ENCODE measurements around the gene SDR42E1.
"Not testable (repeated sequence)": the region's sequence is repeated elsewhere in the genome, so short reads cannot be mapped to it uniquely, and the experiment has no call there.

The SDR42E1 gene

DNA sequence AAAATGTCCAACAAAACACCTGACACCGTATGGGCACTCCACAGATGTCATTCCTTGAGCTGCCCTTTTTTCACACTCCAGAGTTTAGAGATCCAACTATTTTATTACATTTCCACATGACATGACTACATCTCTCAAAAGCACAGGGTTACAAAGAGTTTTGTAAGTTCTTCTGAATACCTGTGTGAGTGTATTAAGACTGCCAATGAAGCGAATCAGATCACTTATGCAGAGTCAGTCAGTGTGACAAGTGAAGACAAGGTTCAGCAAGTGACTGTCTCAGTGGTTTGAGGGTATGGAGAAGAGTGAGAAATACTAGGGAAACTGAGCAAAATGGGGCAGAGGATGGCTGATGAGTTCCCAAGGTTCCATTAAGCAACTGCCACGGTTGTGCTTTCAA, 8.4 kb downstream of the SDR42E1 start:
- DNase-seq: no peak

DNA sequence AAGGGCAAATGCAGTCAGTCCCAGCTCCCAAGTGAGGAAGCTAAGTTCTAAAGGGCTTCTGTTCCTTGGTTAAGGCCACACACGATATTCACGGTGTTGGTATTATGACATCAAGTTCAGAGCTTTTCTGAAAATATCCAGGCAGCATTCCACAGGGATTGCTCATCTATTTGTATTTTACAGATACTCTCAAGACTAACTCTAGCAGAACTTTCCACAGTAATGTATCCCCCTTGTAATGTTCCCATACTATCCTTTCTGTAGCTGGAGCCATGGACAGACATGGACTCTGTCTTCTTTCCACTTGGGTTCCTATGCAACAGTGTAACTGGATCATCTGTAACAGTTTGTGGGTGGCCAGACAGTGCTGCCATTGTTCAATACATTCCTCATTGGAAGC, 13.5 kb downstream of the SDR42E1 start:
- DNase-seq: no peak

DNA sequence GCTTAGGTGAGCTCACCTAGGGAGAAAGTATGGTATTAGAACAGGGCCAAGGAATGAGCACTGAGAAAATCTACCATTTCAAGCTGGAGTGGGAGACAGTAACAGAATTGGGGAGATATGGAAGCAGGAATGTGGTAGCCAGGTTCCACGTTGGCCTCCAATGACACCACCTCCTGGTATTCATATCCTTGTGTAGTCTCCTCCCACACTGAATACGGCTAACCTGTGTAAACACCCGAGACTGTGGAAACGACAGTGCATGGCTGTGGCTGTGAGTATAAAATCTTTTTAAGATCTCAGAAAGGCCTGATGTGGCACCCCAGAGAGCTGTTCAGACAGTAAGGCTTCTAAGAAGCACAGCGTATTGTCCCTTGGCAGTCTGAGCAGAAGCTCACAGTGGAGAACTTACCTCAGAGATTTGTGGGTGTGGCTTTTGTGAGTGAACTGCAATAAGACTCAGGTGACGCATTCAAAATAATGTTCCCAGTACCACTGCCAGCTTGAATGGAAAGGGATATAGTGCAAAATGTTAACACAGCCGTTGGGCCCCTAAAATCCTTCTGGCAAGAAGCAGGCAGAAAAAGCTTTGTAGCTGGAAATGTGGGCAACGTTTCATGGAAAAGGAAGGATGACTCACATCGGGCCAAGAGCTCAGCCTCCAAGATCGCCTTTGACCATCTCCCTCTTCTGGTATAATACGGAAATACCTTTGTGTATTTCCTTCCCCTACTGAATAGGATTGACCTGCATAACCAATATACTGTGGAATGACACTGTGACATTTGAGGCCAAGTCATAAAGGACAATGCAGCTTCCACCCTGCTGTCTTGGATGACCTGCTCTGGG, 14.4 kb downstream of the SDR42E1 start:
- no peak for DNase-seq

DNA sequence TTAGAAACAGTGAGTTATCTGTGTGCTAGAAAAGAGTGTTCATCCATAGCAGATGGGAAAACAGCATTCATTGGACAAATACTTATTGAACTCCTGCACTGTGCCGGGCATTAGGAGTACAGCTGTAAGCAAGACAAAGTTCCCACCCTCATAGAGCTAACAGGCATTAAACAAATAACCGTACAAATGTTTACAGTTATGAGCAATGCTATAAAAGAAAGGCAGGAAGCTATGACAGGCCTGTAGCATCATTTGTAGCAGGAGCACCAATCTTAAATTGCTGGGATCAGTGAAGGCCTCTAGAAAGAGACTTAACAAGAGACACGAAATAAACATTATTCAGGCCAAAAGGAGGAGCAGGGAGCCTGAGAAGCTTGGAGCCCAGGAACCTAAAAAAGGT, 15.6 kb downstream of the SDR42E1 start:
- no peak for DNase-seq

DNA sequence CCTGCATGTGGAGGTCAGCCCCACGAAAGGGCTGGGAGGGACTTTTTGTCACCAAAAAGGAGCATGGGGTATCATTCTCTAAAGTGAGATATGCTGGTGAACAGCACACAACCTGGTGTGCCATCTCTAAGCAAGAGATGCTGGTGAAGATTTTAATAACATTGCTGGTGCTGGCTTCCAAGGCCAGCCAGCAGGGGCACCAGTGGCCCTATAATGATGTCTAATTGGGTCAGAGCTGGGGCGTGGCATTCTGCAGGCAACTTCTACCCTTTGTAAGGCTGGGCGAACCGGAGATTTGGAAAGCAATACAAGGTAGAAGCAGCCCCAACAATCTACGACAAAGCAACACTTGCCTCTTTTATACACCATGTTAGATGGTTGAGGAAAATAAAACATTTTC, 16.8 kb downstream of the SDR42E1 start:
- DNase-seq: no peak

DNA sequence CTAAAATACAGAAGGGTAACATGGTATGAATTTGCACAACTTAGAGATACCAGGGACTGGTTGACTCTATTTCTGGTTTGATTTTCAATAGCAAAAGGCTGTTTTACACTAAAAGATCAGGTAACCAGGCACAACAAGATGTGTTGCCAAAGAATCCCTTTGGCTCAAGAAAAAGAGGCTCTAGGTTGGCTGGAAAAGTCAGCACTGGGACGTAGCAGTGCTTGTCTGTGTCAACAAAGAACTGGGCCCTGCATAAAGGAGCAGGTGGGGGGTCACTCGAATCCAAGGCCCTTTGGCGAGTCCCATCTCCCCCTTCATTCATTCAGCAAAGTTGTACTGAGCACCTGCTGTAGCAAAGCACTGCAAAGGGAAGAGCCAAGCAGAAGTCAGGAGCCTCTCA, 18.4 kb downstream of the SDR42E1 start:
- DNase-seq: no peak

DNA sequence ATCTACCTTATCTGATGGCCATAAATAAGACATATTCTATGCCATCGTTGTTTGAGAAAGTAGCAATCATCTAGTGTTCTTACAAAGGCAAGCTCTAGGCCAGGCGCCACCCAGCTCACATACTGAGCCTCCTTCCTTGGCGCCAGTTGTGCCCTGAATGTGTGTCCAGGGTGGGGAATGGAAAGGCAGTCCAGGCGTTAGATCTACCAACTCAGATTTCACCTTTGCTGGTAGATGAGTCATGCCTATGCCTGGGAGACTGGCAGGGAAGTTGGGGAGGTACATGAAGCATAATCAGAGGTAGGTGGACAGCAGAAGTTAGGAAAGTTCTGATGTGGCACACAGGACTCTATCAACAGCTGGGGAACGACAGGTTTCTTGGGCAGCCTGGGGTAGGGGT, 23.6 kb downstream of the SDR42E1 start:
- no peak for DNase-seq

DNA sequence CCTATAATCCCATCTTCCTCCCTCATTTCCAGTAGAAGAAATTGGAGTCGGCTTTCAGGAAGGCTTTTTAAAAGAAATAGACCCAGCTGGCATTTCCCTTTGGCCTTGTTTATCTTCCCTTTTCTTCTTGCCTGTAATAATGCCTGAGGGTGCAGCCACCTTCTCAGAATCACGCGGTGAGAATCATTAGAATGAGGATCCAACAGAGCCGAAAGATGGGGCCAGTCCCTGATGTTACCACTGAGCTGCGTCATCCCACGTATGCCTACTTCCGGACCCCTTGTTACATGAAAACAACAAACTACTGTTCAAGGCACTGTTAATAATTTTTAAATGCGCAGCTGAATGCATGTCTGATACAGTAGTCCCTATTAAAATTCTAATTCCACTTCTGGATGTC, 24.1 kb downstream of the SDR42E1 start:
- no peak for DNase-seq

DNA sequence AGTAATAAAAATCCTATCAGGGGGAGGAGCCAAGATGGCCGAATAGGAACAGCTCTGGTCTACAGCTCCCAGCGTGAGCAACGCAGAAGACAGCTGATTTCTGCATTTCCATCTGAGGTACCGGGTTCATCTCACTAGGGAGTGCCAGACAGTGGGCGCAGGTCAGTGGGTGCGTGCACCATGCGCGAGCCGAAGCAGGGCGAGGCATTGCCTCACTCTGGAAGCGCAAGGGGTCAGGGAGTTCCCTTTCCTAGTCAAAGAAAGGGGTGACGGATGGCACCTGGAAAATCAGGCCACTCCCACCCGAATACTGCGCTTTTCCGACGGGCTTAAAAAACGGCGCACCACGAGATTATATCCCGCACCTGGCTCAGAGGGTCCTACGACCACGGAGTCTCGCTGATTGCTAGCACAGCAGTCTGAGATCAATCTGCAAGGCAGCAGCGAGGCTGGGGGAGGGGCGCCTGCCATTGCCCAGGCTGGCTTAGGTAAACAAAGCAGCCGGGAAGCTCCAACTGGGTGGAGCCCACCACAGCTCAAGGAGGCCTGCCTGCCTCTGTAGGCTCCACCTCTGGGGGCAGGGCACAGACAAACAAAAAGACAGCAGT, 33.8 kb downstream of the SDR42E1 start:
- not testable (repeated sequence) for DNase-seq

DNA sequence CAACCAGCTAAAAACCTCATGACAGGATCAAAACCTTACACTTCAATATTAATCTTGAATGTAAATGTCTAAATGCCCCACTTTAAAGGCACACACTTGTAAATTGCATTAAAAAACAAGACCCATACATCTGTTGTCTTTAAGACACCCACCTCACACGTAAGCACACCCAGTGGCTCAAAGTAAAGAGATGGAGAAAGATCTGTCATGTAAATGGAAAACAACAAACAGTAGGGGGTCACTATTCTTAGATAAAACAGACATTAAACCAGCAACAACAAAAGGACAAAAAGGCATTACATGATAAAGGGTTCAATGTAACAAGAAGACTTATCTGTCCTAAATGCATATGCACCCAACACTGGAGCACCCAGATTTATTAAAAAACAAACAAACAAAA, 35.6 kb downstream of the SDR42E1 start:
- DNase-seq: no peak

DNA sequence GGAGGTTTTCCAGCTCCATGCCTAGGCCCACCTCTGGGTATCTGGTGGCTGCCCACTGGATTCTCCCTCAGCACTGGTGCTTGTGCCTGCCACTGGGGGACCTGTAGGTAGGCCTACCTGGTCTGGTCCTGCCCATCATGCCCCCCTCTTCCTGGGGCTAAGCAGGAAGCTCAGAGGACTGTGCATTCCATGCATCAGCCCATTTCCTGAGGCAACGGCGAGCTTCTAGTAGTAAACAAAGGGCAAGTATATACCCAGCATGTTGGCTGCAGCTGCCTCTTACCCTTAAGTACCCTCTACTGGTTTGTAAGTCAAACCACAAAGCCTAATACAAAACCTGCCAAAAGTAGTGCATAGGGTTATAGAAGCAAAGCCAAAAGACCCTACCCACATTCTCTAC, 37.5 kb downstream of the SDR42E1 start:
- no peak for DNase-seq

DNA sequence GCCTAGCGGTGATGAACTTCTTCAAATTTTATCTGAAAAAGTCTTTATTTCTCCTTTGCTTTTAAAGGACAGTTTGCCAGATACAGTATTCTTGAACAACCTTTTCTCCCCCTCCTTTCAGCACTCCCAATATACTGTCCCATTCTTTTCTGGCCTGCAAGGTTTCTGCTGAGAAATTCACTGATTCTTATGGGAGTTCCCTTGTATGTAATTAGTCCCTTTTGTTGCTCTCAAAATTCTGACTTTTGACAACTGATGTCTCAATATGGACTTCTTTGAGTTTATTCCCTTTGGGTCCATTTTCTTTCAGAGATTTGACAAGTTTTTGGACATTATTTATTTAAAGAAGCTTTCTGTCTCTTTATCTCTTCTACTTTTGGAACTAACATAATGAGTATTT, 39.4 kb downstream of the SDR42E1 start:
- no peak for DNase-seq

DNA sequence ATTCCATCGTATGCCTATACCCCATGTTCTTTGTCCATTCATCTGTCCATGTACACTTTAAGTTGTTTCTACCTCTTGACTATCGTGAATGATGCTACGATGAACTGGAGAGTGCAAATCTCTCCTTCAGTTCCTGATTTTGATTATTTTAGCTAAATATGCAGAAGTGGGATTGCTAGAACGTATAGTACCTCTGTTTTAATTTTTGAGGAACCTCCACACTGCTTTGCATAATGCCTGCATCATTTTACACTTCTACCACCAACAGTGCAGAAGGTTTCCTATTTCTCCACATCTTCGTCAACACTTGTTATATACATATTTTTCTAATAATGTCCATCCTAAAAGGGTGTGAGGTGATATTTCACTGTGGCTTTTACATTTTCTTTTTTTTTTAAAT, 43.9 kb downstream of the SDR42E1 start:
- DNase-seq: no peak

DNA sequence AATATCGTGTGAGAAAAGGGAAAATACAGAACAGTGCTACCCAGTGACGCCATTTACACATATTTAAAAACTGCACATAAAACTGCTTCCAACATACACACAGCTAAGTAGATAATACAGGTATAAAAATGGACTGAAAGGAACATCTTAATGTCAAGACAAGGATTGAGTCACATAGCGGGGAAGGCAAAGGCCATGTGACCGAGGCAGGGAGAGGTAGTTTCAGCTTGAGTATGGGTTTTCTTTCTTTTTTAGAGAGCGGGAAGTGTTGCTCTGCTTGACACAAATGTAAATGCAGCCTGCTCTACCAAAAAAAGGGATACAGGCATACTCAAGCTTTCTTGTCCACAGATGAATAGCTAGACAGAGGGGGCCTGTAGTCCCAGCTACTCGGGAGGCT, 46.5 kb downstream of the SDR42E1 start:
- DNase-seq: no peak

DNA sequence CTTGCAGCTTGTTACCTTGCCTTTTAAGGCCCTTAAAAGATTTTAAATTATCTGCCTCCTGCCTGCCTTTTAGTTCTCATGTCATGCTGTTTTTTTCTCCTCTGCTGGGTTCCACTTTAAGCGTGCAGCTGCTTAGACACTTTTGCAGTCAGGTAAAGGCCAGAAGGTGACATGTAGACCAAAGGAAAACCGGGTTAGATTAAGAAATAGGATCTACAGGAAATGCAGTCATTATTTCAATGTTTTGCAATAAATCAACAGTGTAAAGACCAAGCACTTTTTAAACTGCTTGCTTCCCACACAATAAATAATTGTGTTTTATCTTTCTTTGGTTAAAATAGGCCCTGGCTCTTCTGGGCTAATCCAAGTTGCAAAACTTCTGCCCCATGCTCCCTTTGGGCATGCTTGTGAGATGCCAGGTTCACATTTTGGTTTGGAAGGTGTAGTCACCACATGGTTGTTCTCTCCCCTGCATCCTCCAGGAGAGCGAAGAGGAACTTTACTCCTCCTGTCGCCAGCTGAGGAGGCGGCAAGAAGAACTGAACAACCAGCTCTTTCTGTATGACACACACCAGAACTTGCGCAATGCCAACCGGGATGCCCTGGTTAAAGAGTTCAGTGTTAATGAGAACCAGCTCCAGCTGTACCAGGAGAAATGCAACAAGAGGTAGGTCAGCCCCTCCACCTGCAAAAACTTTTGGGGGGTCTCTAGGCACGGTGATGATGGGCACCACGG, 54.9 kb downstream of the SDR42E1 start:
- no peak for DNase-seq

DNA sequence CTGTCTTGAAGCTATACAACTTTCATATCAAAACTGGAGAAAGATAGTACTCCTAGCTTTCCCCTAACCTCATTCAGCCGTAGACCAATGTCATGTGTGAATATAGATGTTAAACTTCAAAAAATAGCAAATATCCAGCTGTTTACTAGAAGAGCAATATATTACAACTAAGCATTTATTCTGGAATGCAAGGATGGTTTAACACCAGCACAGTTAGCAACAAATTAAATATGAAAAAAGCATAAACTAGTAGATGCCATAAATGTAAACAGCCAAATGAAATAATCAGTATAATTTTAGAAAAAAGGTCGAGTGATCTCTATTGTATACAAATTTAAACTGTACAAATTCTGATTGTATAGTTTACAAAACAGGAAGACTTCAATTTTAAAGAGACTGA, 59.7 kb downstream of the SDR42E1 start:
- DNase-seq: no peak

DNA sequence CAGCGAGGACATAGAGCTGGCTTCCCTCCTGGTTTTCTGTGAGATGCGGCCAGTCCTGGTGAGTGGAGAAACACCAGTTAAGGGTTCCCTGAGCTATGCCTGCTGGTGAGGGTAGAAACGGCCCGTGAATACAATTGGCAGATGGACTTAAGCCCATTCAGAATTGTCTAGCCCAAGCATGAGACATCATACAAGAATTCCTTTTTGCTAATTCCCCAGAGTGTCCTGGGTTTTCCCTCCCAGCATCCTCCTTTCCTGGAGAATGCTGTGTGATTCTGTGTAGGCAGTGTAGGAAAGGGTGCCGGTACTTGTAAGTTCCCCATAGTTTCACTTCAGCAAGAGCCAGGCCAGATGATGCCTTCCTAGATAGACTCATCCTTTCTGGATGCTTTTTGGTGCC, 65.1 kb downstream of the SDR42E1 start:
- DNase-seq: no peak

DNA sequence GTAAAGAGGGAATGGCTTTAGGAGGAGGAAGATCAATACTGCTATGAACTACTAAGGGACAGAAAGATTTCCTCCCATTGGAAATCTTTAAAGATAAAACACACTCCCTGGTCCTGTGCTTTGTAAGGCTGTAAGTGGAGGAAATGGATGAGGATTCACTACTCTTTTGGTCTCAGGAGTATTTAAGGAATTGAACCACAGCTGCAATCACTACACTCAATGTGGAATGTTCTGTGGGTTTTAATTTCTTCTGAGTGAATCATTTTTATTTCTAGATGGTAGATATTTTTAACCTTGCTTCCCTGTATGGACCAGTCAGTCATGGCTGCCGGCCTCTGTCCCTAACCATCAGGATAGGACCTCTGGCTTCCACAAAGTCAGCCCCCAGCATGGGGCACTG, 65.6 kb downstream of the SDR42E1 start:
- no peak for DNase-seq

DNA sequence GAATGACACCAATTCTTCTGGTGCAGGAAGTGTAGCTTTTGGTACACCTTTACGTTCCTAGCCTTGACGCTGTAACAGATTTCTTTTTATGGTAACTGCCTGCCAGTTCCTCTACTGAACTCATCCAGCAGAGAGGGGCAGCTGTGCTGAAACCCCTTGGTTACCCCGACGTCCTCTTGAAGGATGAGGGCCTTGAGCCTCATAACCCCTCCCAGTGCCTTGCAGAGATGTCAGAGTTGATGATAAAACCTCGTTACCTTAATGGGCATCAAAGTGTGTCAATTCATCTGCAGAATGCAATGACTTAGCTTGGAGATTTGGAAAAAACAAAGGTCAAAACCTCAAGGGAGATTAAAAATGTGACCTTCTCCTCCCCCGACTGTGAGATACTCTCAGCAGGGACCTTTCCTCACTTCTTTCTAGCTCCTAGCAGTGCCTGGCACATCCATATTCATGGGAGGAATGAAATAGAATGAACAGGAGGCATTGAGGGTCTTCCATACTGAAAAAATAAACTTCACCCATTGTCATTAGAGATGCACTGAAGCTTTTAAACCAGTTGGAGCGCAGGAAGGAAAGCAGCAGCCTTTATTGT, 69.2 kb downstream of the SDR42E1 start:
- no peak for DNase-seq

DNA sequence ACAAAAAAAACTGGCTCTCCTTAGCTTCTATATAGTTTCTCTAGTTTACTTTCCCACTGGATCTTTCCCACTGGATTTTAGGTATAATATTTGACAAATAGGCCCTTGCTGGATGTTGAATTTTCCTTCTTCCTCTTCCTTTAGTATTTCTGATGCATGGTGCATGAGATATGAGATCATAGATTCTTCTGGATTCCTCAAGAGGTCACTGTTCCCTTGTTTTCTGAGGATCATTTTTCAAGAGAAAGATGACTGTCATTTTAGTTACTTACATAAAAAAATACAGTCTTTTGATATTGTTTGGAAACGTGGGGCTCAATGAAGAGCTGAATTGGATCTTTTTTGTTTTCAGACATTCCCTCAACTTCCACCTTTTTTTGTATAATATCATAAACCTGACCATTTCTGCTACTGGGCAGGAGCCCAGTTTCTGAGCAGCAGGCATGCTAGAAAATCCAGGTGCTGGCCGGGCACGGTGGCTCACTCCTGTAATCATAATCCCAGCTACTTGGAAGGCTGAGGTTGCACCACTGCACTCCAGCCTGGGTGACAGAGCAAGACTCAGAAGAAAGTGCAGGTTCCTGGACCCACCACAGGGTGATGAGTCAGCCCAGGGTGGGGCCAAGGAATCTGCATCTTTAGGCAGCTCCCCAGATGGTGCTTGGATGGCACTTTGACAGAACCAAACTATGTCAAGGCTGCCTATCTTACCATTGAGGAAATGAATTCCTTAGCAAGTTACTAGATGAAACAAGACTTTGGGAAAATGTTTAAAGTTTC, 70.3 kb downstream of the SDR42E1 start:
- DNase-seq: peak; percentile 26

DNA sequence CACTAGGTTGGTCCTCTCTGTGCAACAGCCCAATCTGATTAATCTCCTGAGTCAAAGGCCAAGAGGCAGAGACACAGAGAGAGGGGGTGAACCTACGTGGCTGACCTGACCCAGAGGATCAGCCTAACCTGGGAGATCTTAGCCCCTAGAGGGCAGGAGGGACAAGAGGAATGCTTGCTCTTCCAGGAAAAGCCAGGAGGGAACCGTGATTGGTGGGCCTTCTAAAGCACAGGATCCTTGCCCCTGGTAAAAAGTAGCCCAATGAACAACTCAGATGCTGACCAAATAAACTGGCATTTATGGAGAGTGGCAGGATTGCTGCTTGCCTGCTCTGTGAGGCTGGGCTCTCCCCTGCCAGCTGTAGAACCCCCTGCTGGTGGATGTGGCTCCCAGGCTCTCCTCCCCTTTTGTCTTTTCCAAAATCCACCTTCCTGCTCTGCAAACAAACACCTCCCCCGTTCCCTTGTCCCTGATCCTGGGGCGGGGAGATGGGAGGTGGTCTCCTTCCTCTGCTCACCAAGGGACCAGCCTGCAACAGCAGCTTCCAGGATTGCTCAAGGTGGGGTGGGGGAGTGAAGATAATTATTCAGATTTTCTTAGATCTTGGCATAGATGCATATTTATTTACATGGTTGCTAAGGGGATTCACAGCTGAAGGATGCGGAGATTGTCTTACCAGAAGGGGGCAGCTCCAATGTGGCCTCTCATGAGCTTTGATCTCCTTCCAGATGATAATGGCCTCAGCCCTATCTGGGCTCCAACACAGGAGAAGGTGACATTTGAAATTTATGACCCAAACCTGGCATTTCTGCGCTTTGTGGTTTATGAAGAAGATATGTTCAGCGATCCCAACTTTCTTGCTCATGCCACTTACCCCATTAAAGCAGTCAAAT, 71.9 kb downstream of the SDR42E1 start:
- DNase-seq: no peak

All from CD4-positive, alpha-beta T cell treated with Interleukin-12 subunit alpha and Interleukin-12 subunit beta, for 1 hour (primary cell).